ENCODE results near the gene SEMA4D. TPM values are rescaled to one million over a fixed set of nuclear protein-coding genes. Genes with fewer than 3 reads are reported as not detected.

Gene SEMA4D
- total and polyA plus RNA-seq, 9 of the 15 experiments (the other 6 are each of a cell fraction or from before 2014, with no cell fraction given), result 0.38 to 5.1 (median 1.8) TPM

DNA sequence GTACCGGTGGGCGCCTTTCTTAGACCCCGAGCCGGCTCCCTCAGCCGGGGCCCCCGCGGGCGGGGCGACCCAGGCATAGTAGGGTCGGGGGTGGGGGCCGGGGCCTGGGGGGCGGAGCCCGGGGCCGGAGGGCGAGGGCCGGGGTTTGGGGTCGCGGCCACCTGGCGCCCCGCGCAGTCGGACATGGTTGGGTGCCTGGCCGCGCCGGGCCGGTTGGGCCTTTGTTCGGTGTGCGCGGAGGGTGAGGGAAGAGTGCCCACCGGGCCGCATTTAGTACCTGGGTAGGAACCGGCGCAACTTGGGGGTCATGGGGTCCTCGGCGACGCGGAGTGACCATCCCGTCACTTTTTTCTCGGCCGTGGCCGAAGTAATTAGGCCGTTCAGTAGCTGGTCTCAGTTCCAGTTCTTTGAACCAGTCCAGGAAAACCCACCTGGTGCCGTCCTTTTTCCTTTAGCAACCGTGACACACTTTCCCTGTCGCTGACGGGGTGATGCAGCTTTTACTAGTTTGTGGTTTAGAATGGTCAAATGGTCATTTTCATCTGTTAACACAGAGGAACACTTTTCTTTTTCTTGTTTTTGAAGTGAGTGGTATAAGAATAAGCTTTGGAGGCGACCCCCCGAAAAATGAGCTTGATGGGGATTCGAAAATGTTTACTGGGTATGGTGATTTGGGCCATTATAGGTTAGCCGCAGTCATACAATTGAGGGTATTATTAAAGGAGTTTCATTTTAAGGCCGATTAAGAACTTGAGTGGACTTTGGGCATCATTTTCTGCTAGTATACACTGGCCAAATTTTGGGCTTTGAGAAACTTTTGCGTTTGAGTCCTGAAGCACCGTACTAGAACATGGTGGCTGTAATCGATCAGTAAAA, 186.3 kb downstream of the SEMA4D start:
- Histone ChIP-seq H2AFZ (ENCODE audit: low read depth, low read length) (no peak overlapping the region), H3K36me3 (ENCODE audit: control insufficient read depth, insufficient read depth, low read length) (peaks cover 44% of the 10 kb centered on the region), H3K4me1 (replicated peaks in 1 of 2; ENCODE audit: control insufficient read depth in 2 of 2, insufficient read depth in 2 of 2, low read length in 2 of 2) (peaks cover 8 to 10% of the 10 kb centered on the region in 2 experiments; a peak in 3 of 5 replicates), H3K9me3 (replicated peaks; ENCODE audit: control insufficient read depth, insufficient read depth, low read depth, low read length) (no peaks in the 10 kb centered on the region), H3K9ac (ENCODE audit: insufficient read depth in 1 of 2, low read depth in 2 of 2, low read length in 2 of 2) (peak overlapping the region; percentile 98), H3K27ac (ENCODE audit: extremely low read depth, low read depth, low read length) (peak overlapping the region; percentile 92), H3K4me3 (peak overlapping the region; percentile 82), H3K79me2 (ENCODE audit: control insufficient read depth, insufficient read depth, low read length) (peaks cover 67% of the 10 kb centered on the region), H3K9me1 (ENCODE audit: control insufficient read depth, insufficient read depth, low read length) (peaks cover 4% of the 10 kb centered on the region), H4K20me1 (replicated peaks; ENCODE audit: control insufficient read depth, insufficient read depth, low read length) (peaks cover 28% of the 10 kb centered on the region), H3K27me3 (ENCODE audit: control insufficient read depth in 2 of 2, insufficient read depth in 2 of 2, low read length in 2 of 2) (no peaks in the 10 kb centered on the region), H3K4me2 (ENCODE audit: insufficient read depth, low read length) (peak overlapping the region; percentile 81; the same call in 1 of the 2 replicates)
- BruUV-seq (replicated peaks), result no TSS peak
- in situ Hi-C loops (cut with MboI) (no loop called here), intact Hi-C loops (cut with micrococcal nuclease) (no loop called here)
- DNase-seq (ENCODE audit: extremely low read depth in 1 of 4, low spot score in 3 of 4) (peak in 2 of 4 experiments; percentile 66 to 78), FAIRE-seq (no peak), ATAC-seq (peak; percentile 20)
- WGBS (ENCODE audit: insufficient coverage, low coverage, missing lambda C conversion rate), result 2% methylated on average over 25 of the region's 54 CpGs
- ChIA-PET CTCF (ENCODE audit: low intra/inter-chr PET ratio) (no interaction called here), POLR2A (interaction anchor here (0.6 to 1.2 kb wide), 5 partner anchors 9 to 99 kb away, joined by 3 to 6 read pairs (median 3); no protein-coding TSS in a partner anchor)
- TF ChIP-seq NR2C2 (CRISPR knock-in tag; IDR thresholded peaks at IDR 0.05), result no peak
- TF ChIP-seq NR2C2 (tag; IDR thresholded peaks at IDR 0.05), result no peak
- TF ChIP-seq ZBTB7A (IDR thresholded peaks at IDR 0.05; ENCODE audit: borderline replicate concordance, control insufficient read depth, low read depth, low read length), result peak; percentile 71; the same call in 1 of the 2 replicates
- no peak for TF ChIP-seq MIER1 (IDR thresholded peaks at IDR 0.05; ENCODE audit: low read depth)
- TF ChIP-seq ZNF316 (IDR thresholded peaks at IDR 0.05), result no peak
- no peak for TF ChIP-seq CBFA2T3 (IDR thresholded peaks at IDR 0.05)
- no peak for TF ChIP-seq RCOR1 (IDR thresholded peaks at IDR 0.05; ENCODE audit: borderline replicate concordance in 1 of 2, low read depth in 2 of 2, low read length in 2 of 2)
- TF ChIP-seq, protein P1, sequence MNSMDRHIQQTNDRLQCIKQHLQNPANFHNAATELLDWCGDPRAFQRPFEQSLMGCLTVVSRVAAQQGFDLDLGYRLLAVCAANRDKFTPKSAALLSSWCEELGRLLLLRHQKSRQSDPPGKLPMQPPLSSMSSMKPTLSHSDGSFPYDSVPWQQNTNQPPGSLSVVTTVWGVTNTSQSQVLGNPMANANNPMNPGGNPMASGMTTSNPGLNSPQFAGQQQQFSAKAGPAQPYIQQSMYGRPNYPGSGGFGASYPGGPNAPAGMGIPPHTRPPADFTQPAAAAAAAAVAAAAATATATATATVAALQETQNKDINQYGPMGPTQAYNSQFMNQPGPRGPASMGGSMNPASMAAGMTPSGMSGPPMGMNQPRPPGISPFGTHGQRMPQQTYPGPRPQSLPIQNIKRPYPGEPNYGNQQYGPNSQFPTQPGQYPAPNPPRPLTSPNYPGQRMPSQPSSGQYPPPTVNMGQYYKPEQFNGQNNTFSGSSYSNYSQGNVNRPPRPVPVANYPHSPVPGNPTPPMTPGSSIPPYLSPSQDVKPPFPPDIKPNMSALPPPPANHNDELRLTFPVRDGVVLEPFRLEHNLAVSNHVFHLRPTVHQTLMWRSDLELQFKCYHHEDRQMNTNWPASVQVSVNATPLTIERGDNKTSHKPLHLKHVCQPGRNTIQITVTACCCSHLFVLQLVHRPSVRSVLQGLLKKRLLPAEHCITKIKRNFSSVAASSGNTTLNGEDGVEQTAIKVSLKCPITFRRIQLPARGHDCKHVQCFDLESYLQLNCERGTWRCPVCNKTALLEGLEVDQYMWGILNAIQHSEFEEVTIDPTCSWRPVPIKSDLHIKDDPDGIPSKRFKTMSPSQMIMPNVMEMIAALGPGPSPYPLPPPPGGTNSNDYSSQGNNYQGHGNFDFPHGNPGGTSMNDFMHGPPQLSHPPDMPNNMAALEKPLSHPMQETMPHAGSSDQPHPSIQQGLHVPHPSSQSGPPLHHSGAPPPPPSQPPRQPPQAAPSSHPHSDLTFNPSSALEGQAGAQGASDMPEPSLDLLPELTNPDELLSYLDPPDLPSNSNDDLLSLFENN (IDR thresholded peaks at IDR 0.05; ENCODE audit: low read depth in 2 of 2, low read length in 2 of 2), result no peak
- TF ChIP-seq PRMT5 (CRISPR knock-in tag; IDR thresholded peaks at IDR 0.05), result no peak
- no peak for TF ChIP-seq RAD51 (IDR thresholded peaks at IDR 0.05; ENCODE audit: borderline replicate concordance, low read depth)
- TF ChIP-seq CHD1 (IDR thresholded peaks at IDR 0.05; ENCODE audit: low read length), result peak; percentile 80
- TF ChIP-seq CCNT2 (IDR thresholded peaks at IDR 0.05; ENCODE audit: borderline replicate concordance, extremely low read depth, insufficient read length, low read depth, low read length), result peak; percentile 20
- TF ChIP-seq, protein P2, sequence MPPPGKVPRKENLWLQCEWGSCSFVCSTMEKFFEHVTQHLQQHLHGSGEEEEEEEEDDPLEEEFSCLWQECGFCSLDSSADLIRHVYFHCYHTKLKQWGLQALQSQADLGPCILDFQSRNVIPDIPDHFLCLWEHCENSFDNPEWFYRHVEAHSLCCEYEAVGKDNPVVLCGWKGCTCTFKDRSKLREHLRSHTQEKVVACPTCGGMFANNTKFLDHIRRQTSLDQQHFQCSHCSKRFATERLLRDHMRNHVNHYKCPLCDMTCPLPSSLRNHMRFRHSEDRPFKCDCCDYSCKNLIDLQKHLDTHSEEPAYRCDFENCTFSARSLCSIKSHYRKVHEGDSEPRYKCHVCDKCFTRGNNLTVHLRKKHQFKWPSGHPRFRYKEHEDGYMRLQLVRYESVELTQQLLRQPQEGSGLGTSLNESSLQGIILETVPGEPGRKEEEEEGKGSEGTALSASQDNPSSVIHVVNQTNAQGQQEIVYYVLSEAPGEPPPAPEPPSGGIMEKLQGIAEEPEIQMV (tag; conservative IDR thresholded peaks at IDR 0.05; ENCODE audit: low read depth), result no peak
- TF ChIP-seq, protein P3, sequence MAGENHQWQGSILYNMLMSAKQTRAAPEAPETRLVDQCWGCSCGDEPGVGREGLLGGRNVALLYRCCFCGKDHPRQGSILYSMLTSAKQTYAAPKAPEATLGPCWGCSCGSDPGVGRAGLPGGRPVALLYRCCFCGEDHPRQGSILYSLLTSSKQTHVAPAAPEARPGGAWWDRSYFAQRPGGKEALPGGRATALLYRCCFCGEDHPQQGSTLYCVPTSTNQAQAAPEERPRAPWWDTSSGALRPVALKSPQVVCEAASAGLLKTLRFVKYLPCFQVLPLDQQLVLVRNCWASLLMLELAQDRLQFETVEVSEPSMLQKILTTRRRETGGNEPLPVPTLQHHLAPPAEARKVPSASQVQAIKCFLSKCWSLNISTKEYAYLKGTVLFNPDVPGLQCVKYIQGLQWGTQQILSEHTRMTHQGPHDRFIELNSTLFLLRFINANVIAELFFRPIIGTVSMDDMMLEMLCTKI (IDR thresholded peaks at IDR 0.05; ENCODE audit: partially characterized antibody), result no peak

Measured in K562 (cell line).